H9 (cell line): ENCODE measurements around the gene JTB. TPM values are rescaled to one million over a fixed set of nuclear protein-coding genes. Genes with fewer than 3 reads are reported as not detected.
A peak's percentile ranks its signal among the peaks of the same experiment; 100 is the strongest.

Experiments
- DNase-seq: peaks from one replicate; pipeline ENCODE4 v3.0.0-alpha.2; 2017
- H2AFZ ChIP-seq: one replicate; pipeline ENCODE4 v1.6.1; 2013; ENCODE audit warnings: mild to moderate bottlenecking, low read length, control low read depth, moderate library complexity
- H2AK5ac ChIP-seq: 2 replicates; pipeline ENCODE4 v1.6.1; 2013; ENCODE audit warnings: low read length, control low read depth, mixed read lengths; ENCODE audit not compliant: insufficient read length
- H2BK120ac ChIP-seq: one replicate; pipeline ENCODE4 v1.6.1; 2013; ENCODE audit warnings: low read depth, mild to moderate bottlenecking, low read length, control low read depth, inconsistent platforms; ENCODE audit not compliant: poor library complexity, severe bottlenecking
- H2BK12ac ChIP-seq: 2 replicates; pipeline ENCODE4 v1.6.1; 2013; ENCODE audit warnings: low read length, control low read depth, mixed read lengths, low read depth; ENCODE audit not compliant: insufficient read length
- H2BK15ac ChIP-seq: 2 replicates; pipeline ENCODE4 v1.6.1; 2013; ENCODE audit warnings: low read depth, low read length, control low read depth
- H2BK20ac ChIP-seq: one replicate; pipeline ENCODE4 v1.6.1; 2013; ENCODE audit warnings: low read depth, mild to moderate bottlenecking, low read length, control low read depth, inconsistent platforms; ENCODE audit not compliant: poor library complexity, severe bottlenecking
- H2BK5ac ChIP-seq: 2 replicates; pipeline ENCODE4 v1.6.1; 2013; ENCODE audit warnings: low read length, control low read depth, mixed read lengths; ENCODE audit not compliant: insufficient read length
- H3K14ac ChIP-seq: 2 replicates; pipeline ENCODE4 v1.6.1; 2013; ENCODE audit warnings: low read length, control low read depth; ENCODE audit not compliant: insufficient read depth
- H3K18ac ChIP-seq: 2 replicates; pipeline ENCODE4 v1.6.1; 2013; ENCODE audit warnings: low read depth, mild to moderate bottlenecking, mixed read lengths, low read length, control low read depth; ENCODE audit not compliant: insufficient read length
- H3K23ac ChIP-seq: 2 replicates; pipeline ENCODE4 v1.6.1; 2013; ENCODE audit warnings: low read length, control low read depth, mixed read lengths, low read depth; ENCODE audit not compliant: insufficient read length
- H3K23me2 ChIP-seq: 2 replicates; pipeline ENCODE4 v1.6.1; 2013; ENCODE audit warnings: low read depth, mild to moderate bottlenecking, mixed read lengths, low read length, control low read depth; ENCODE audit not compliant: insufficient read length, poor library complexity, severe bottlenecking
- H3K27ac ChIP-seq: 2 replicates; pipeline ENCODE4 v1.5.1; 2013; ENCODE audit warnings: low read length, control low read depth, mixed read lengths, low read depth; ENCODE audit not compliant: insufficient read length
- H3K27me3 ChIP-seq: 2 replicates; pipeline ENCODE4 v1.6.1; 2013; ENCODE audit warnings: low read length, control low read depth, inconsistent platforms; ENCODE audit not compliant: insufficient read depth
- H3K4ac ChIP-seq: 2 replicates; pipeline ENCODE4 v1.6.1; 2013; ENCODE audit warnings: low read depth, mild to moderate bottlenecking, control low read depth, inconsistent platforms, low read length, moderate library complexity
- H3K4me1 ChIP-seq: 2 replicates; pipeline ENCODE4 v1.6.1; 2013; ENCODE audit warnings: low read length, control low read depth, inconsistent platforms; ENCODE audit not compliant: insufficient read depth
- H3K4me2 ChIP-seq: 2 replicates; pipeline ENCODE4 v1.6.1; 2013; ENCODE audit warnings: low read length, control low read depth, mixed read lengths; ENCODE audit not compliant: insufficient read length, insufficient read depth
- H3K56ac ChIP-seq: 2 replicates; pipeline ENCODE4 v1.6.1; 2013; ENCODE audit warnings: low read depth, mild to moderate bottlenecking, mixed read lengths, low read length, control low read depth; ENCODE audit not compliant: insufficient read length
- H3K79me1 ChIP-seq: 2 replicates; pipeline ENCODE4 v1.6.1; 2013; ENCODE audit warnings: low read depth, mild to moderate bottlenecking, moderate library complexity, low read length, control low read depth, inconsistent platforms; ENCODE audit not compliant: insufficient read depth, poor library complexity, severe bottlenecking
- H3K79me2 ChIP-seq: 2 replicates; pipeline ENCODE4 v1.6.1; 2013; ENCODE audit warnings: low read length, control low read depth, inconsistent platforms; ENCODE audit not compliant: insufficient read depth
- H3K9ac ChIP-seq: 2 replicates; pipeline ENCODE4 v1.6.1; 2013; ENCODE audit warnings: low read length, control low read depth, mixed read lengths; ENCODE audit not compliant: insufficient read length; ENCODE audit errors: extremely low read depth
- H3K9me3 ChIP-seq: one replicate; pipeline ENCODE4 v1.6.1; 2013; ENCODE audit warnings: low read depth, low read length, inconsistent platforms; ENCODE audit not compliant: control insufficient read depth
- H3T11ph ChIP-seq: one replicate; pipeline ENCODE4 v1.6.1; 2013; ENCODE audit warnings: mild to moderate bottlenecking, low read length, control low read depth, inconsistent platforms
- H4K20me1 ChIP-seq: one replicate; pipeline ENCODE4 v1.6.1; 2013; ENCODE audit not compliant: control insufficient read depth, insufficient read length, insufficient read depth
- H4K5ac ChIP-seq: 2 replicates; pipeline ENCODE4 v1.6.1; 2013; ENCODE audit warnings: low read depth, mild to moderate bottlenecking, mixed read lengths, low read length, control low read depth; ENCODE audit not compliant: insufficient read length
- H4K8ac ChIP-seq: replicated peaks from 2 replicates; pipeline ENCODE4 v1.6.1; 2013; ENCODE audit warnings: low read length, control low read depth, mixed read lengths, low read depth; ENCODE audit not compliant: insufficient read length
- H4K91ac ChIP-seq: 2 replicates; pipeline ENCODE4 v1.6.1; 2013; ENCODE audit warnings: low read depth, mild to moderate bottlenecking, moderate library complexity, mixed read lengths, low read length, control low read depth; ENCODE audit not compliant: insufficient read length
- H3K27ac Mint-ChIP-seq, 3 experiments: 2 replicates in 2 of 3; 3 replicates in 1 of 3; pipeline ENCODE4 v1.8.0; 2020 to 2021; ENCODE audit warnings: mixed read lengths in 3 of 3, mild to moderate bottlenecking in 1 of 3, moderate library complexity in 1 of 3
- H3K27me3 Mint-ChIP-seq: 2 replicates; pipeline ENCODE4 v1.8.0; 2021; ENCODE audit warnings: low read depth, mild to moderate bottlenecking, moderate library complexity, mixed read lengths
- H3K36me3 Mint-ChIP-seq, 3 experiments: 2 replicates in 2 of 3; 3 replicates in 1 of 3; pipeline ENCODE4 v1.8.0; 2020 to 2021; ENCODE audit warnings: low read depth in 3 of 3, mixed read lengths in 3 of 3; ENCODE audit not compliant: insufficient read depth in 1 of 3
- H3K4me1 Mint-ChIP-seq, 2 experiments: 2 replicates each; pipeline ENCODE4 v1.8.0; 2020; ENCODE audit warnings: mixed read lengths in 2 of 2
- H3K4me3 Mint-ChIP-seq, 2 experiments: 2 replicates in 1 of 2; 3 replicates in 1 of 2; pipeline ENCODE4 v1.8.0; 2020 to 2021; ENCODE audit warnings: mild to moderate bottlenecking in 2 of 2, mixed read lengths in 2 of 2, moderate library complexity in 1 of 2
- H3K9me3 Mint-ChIP-seq, 2 experiments: 2 replicates in 1 of 2; 3 replicates in 1 of 2; pipeline ENCODE4 v1.8.0; 2020; ENCODE audit warnings: mild to moderate bottlenecking in 2 of 2, mixed read lengths in 2 of 2, moderate library complexity in 1 of 2
- WGBS: extraction: QIAGEN DNeasy Blood & Tissue Kit; methylation state at CpG from one replicate; pipeline ENCODE4 v1.1.7; 2013; ENCODE audit warnings: missing lambda C conversion rate, low lambda C conversion rate, mixed read lengths; ENCODE audit not compliant: insufficient read length; ENCODE audit errors: extremely low coverage; 5-methylcytosine and 5-hydroxymethylcytosine counted together
- total RNA-seq: library from RNA; stranded (reverse); gene quantifications from 2 replicates; pipeline ENCODE4 v1.2.1, GENCODE V29; 2021
- TF ChIP-seq, protein P1 (sequence below): fragments of 200-600 bp; sonication (generic); conservative IDR thresholded peaks from 3 replicates; pipeline ENCODE4 v1.8.0; 2021; ENCODE audit warnings: antibody characterized with exemption, mild to moderate bottlenecking

The JTB gene
- total RNA-seq, 1 experiment from 2014 or later: 85.4 TPM

- Mint-ChIP-seq H3K27ac (0 out of 7 replicates have a peak overlapping the region, but pooled peaks of 1 of the 3 experiments have one; percentile 9), H3K9me3 (no peaks in the 10 kb centered on the region), H3K4me3 (peak overlapping the region; percentile 82 to 93), H3K27me3 (no peaks in the 10 kb centered on the region), H3K36me3 (peaks cover 16 to 56% (median 42%) of the 10 kb centered on the region in 3 experiments), H3K4me1 (peaks cover 10 to 17% of the 10 kb centered on the region in 2 experiments)
- H3K23me2 ChIP-seq: peaks cover 5% of the 10 kb centered on the region
- H2BK5ac ChIP-seq: no peak overlapping the region
- H4K20me1 ChIP-seq: no peaks in the 10 kb centered on the region
- no peak for DNase-seq
- H3K4me1 ChIP-seq: no peaks in the 10 kb centered on the region; the same call in 1 of the 2 replicates
- no peak overlapping the region for H3K9ac ChIP-seq
- H2BK15ac ChIP-seq: no peak overlapping the region
- H3K56ac ChIP-seq: no peak overlapping the region
- H2AFZ ChIP-seq: no peak overlapping the region
- no peaks in the 10 kb centered on the region for H3K27me3 ChIP-seq
- no peak overlapping the region for H3K14ac ChIP-seq
- no peak overlapping the region for H4K91ac ChIP-seq
- H3K79me1 ChIP-seq: peaks cover 3% of the 10 kb centered on the region
- H3K9me3 ChIP-seq: no peaks in the 10 kb centered on the region
- H4K5ac ChIP-seq: no peak overlapping the region
- no peak overlapping the region for H4K8ac ChIP-seq
- H2BK120ac ChIP-seq: no peak overlapping the region
- no peak overlapping the region for H2BK12ac ChIP-seq
- no peaks in the 10 kb centered on the region for H3K79me2 ChIP-seq
- WGBS: no CpG with 5 or more reads among the region's 15 CpGs
- H3K23ac ChIP-seq: no peak overlapping the region
- H2AK5ac ChIP-seq: no peak overlapping the region
- no peak overlapping the region for H3T11ph ChIP-seq
- TF ChIP-seq, protein P1, sequence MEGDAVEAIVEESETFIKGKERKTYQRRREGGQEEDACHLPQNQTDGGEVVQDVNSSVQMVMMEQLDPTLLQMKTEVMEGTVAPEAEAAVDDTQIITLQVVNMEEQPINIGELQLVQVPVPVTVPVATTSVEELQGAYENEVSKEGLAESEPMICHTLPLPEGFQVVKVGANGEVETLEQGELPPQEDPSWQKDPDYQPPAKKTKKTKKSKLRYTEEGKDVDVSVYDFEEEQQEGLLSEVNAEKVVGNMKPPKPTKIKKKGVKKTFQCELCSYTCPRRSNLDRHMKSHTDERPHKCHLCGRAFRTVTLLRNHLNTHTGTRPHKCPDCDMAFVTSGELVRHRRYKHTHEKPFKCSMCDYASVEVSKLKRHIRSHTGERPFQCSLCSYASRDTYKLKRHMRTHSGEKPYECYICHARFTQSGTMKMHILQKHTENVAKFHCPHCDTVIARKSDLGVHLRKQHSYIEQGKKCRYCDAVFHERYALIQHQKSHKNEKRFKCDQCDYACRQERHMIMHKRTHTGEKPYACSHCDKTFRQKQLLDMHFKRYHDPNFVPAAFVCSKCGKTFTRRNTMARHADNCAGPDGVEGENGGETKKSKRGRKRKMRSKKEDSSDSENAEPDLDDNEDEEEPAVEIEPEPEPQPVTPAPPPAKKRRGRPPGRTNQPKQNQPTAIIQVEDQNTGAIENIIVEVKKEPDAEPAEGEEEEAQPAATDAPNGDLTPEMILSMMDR: no peak
- H3K4ac ChIP-seq: no peak overlapping the region
- H2BK20ac ChIP-seq: no peak overlapping the region
- H3K27ac ChIP-seq: no peak overlapping the region
- no peak overlapping the region for H3K18ac ChIP-seq
- no peak overlapping the region for H3K4me2 ChIP-seq
Observed at GRCh38 chr1:153944005-153944826, 33.3 kb downstream of the JTB start.
